ENCODE measurements around the gene STK35. TPM values are rescaled to one million over a fixed set of nuclear protein-coding genes. Genes with fewer than 3 reads are reported as not detected.

Gene STK35
- total and polyA plus RNA-seq, 2 experiments from 2014 or later: 14.2 to 59.7 TPM

DNA sequence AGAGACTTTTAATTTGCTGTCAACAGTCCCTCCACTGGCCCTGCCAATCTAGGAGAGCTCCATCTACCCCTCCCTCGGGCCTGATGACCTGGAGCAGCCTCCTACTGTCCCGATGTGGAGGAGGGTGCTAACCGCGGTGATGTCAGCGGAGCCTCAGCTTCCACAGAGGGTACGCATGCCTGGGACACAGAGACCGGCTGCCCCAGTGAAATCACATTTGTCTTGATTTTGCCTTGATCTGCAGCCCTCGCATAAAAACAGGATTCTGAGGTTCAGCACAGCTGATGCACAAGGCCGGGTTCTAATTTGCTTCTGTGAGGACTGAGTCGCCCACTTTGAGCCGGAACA is 77.6 kb downstream of the STK35 start:
- no peaks in the 10 kb centered on the region for H3K79me2 ChIP-seq (replicated peaks; ENCODE audit: insufficient read depth)
- H3K9me2 ChIP-seq (ENCODE audit: insufficient read depth): no peaks in the 10 kb centered on the region
- Mint-ChIP-seq H3K36me3 (ENCODE audit: low read depth) (no peaks in the 10 kb centered on the region), H3K4me1 (no peaks in the 10 kb centered on the region), H3K27me3 (ENCODE audit: insufficient read depth, low read depth, poor library complexity) (peaks cover 2% of the 10 kb centered on the region), H3K27ac (no peak overlapping the region), H3K9me3 (no peaks in the 10 kb centered on the region), H3K4me3 (no peak overlapping the region)
- no peaks in the 10 kb centered on the region for H4K20me1 ChIP-seq (replicated peaks; ENCODE audit: insufficient read depth)
- no peaks in the 10 kb centered on the region for H3K4me1 ChIP-seq (ENCODE audit: insufficient read depth)
- H2AFZ ChIP-seq: no peak overlapping the region
- no peaks in the 10 kb centered on the region for H3F3A ChIP-seq (replicated peaks; ENCODE audit: low read depth)
- DNase-seq (ENCODE audit: low spot score) (no peak), ATAC-seq (no peak)
- H3K27ac ChIP-seq (ENCODE audit: low read depth): no peak overlapping the region
- H3K4me2 ChIP-seq: no peak overlapping the region
- no peaks in the 10 kb centered on the region for H3K36me3 ChIP-seq (ENCODE audit: insufficient read depth)
- no peak for TF ChIP-seq CREB1 (CRISPR knock-in tag; IDR thresholded peaks at IDR 0.05; ENCODE audit: low read depth)
- no peak for TF ChIP-seq JUNB (IDR thresholded peaks at IDR 0.05; ENCODE audit: unreplicated experiment)
- TF ChIP-seq POLR2AphosphoS5 (IDR thresholded peaks at IDR 0.05; ENCODE audit: low read depth): no peak
- no peak for TF ChIP-seq ZNF114 (CRISPR knock-in tag; IDR thresholded peaks at IDR 0.05)
- TF ChIP-seq, protein P1, sequence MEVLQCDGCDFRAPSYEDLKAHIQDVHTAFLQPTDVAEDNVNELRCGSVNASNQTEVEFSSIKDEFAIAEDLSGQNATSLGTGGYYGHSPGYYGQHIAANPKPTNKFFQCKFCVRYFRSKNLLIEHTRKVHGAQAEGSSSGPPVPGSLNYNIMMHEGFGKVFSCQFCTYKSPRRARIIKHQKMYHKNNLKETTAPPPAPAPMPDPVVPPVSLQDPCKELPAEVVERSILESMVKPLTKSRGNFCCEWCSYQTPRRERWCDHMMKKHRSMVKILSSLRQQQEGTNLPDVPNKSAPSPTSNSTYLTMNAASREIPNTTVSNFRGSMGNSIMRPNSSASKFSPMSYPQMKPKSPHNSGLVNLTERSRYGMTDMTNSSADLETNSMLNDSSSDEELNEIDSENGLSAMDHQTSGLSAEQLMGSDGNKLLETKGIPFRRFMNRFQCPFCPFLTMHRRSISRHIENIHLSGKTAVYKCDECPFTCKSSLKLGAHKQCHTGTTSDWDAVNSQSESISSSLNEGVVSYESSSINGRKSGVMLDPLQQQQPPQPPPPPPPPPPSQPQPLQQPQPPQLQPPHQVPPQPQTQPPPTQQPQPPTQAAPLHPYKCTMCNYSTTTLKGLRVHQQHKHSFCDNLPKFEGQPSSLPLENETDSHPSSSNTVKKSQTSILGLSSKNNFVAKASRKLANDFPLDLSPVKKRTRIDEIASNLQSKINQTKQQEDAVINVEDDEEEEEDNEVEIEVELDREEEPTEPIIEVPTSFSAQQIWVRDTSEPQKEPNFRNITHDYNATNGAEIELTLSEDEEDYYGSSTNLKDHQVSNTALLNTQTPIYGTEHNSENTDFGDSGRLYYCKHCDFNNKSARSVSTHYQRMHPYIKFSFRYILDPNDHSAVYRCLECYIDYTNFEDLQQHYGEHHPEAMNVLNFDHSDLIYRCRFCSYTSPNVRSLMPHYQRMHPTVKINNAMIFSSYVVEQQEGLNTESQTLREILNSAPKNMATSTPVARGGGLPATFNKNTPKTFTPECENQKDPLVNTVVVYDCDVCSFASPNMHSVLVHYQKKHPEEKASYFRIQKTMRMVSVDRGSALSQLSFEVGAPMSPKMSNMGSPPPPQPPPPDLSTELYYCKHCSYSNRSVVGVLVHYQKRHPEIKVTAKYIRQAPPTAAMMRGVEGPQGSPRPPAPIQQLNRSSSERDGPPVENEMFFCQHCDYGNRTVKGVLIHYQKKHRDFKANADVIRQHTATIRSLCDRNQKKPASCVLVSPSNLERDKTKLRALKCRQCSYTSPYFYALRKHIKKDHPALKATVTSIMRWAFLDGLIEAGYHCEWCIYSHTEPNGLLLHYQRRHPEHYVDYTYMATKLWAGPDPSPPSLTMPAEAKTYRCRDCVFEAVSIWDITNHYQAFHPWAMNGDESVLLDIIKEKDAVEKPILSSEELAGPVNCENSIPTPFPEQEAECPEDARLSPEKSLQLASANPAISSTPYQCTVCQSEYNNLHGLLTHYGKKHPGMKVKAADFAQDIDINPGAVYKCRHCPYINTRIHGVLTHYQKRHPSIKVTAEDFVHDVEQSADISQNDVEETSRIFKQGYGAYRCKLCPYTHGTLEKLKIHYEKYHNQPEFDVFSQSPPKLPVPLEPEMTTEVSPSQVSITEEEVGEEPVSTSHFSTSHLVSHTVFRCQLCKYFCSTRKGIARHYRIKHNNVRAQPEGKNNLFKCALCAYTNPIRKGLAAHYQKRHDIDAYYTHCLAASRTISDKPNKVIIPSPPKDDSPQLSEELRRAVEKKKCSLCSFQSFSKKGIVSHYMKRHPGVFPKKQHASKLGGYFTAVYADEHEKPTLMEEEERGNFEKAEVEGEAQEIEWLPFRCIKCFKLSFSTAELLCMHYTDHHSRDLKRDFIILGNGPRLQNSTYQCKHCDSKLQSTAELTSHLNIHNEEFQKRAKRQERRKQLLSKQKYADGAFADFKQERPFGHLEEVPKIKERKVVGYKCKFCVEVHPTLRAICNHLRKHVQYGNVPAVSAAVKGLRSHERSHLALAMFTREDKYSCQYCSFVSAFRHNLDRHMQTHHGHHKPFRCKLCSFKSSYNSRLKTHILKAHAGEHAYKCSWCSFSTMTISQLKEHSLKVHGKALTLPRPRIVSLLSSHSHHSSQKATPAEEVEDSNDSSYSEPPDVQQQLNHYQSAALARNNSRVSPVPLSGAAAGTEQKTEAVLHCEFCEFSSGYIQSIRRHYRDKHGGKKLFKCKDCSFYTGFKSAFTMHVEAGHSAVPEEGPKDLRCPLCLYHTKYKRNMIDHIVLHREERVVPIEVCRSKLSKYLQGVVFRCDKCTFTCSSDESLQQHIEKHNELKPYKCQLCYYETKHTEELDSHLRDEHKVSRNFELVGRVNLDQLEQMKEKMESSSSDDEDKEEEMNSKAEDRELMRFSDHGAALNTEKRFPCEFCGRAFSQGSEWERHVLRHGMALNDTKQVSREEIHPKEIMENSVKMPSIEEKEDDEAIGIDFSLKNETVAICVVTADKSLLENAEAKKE (CRISPR knock-in tag; IDR thresholded peaks at IDR 0.05): no peak
- TF ChIP-seq STAT1 (IDR thresholded peaks at IDR 0.05; ENCODE audit: unreplicated experiment): no peak
- TF ChIP-seq, protein P2, sequence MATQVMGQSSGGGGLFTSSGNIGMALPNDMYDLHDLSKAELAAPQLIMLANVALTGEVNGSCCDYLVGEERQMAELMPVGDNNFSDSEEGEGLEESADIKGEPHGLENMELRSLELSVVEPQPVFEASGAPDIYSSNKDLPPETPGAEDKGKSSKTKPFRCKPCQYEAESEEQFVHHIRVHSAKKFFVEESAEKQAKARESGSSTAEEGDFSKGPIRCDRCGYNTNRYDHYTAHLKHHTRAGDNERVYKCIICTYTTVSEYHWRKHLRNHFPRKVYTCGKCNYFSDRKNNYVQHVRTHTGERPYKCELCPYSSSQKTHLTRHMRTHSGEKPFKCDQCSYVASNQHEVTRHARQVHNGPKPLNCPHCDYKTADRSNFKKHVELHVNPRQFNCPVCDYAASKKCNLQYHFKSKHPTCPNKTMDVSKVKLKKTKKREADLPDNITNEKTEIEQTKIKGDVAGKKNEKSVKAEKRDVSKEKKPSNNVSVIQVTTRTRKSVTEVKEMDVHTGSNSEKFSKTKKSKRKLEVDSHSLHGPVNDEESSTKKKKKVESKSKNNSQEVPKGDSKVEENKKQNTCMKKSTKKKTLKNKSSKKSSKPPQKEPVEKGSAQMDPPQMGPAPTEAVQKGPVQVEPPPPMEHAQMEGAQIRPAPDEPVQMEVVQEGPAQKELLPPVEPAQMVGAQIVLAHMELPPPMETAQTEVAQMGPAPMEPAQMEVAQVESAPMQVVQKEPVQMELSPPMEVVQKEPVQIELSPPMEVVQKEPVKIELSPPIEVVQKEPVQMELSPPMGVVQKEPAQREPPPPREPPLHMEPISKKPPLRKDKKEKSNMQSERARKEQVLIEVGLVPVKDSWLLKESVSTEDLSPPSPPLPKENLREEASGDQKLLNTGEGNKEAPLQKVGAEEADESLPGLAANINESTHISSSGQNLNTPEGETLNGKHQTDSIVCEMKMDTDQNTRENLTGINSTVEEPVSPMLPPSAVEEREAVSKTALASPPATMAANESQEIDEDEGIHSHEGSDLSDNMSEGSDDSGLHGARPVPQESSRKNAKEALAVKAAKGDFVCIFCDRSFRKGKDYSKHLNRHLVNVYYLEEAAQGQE (IDR thresholded peaks at IDR 0.05; ENCODE audit: unreplicated experiment): no peak
- TF ChIP-seq, protein P3, sequence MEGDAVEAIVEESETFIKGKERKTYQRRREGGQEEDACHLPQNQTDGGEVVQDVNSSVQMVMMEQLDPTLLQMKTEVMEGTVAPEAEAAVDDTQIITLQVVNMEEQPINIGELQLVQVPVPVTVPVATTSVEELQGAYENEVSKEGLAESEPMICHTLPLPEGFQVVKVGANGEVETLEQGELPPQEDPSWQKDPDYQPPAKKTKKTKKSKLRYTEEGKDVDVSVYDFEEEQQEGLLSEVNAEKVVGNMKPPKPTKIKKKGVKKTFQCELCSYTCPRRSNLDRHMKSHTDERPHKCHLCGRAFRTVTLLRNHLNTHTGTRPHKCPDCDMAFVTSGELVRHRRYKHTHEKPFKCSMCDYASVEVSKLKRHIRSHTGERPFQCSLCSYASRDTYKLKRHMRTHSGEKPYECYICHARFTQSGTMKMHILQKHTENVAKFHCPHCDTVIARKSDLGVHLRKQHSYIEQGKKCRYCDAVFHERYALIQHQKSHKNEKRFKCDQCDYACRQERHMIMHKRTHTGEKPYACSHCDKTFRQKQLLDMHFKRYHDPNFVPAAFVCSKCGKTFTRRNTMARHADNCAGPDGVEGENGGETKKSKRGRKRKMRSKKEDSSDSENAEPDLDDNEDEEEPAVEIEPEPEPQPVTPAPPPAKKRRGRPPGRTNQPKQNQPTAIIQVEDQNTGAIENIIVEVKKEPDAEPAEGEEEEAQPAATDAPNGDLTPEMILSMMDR (conservative IDR thresholded peaks at IDR 0.05; ENCODE audit: low read depth in 2 of 2): no peak
- no peak for TF ChIP-seq EZH2 (IDR thresholded peaks at IDR 0.05; ENCODE audit: low read depth, unreplicated experiment)
- TF ChIP-seq, protein P4, sequence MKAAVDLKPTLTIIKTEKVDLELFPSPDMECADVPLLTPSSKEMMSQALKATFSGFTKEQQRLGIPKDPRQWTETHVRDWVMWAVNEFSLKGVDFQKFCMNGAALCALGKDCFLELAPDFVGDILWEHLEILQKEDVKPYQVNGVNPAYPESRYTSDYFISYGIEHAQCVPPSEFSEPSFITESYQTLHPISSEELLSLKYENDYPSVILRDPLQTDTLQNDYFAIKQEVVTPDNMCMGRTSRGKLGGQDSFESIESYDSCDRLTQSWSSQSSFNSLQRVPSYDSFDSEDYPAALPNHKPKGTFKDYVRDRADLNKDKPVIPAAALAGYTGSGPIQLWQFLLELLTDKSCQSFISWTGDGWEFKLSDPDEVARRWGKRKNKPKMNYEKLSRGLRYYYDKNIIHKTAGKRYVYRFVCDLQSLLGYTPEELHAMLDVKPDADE (IDR thresholded peaks at IDR 0.05): no peak
- TF ChIP-seq NANOG (IDR thresholded peaks at IDR 0.05; ENCODE audit: borderline replicate concordance): no peak
- H3K4me3 ChIP-seq: no peak overlapping the region
- H3K27me3 ChIP-seq (ENCODE audit: insufficient read depth): no peaks in the 10 kb centered on the region
